ENCODE data around the gene YWHAQ.

The YWHAQ gene

DNA sequence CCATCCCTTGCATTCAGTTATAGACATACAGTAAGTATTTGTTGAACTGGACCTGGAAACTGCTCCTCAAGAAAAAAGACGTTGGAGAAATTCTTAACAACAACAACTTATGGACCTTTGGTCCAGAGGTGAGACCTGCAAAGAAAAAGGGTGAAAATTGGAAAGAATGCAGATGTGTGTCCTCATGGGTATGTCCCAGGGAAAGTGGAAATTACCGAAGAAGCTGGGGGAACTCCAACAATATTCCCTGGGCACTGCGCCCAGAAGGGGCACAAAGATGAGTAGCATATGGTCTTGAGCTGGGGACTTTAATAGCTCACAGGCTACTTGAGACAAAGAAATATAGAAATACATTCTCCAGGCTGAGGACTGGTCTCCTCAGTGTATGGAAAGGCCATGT is 35.5 kb upstream of the YWHAQ start:
- no peaks in the 10 kb centered on the region for H3K27me3 ChIP-seq (replicated peaks; ENCODE audit: control insufficient read depth, insufficient read depth, low read length, poor library complexity, severe bottlenecking)
- no peak for DNase-seq
- no peak overlapping the region for H3K4me3 ChIP-seq (ENCODE audit: insufficient read depth, low read depth, low read length, poor library complexity, severe bottlenecking)
- no peak overlapping the region for H3K27ac ChIP-seq (ENCODE audit: insufficient read depth, low read length, poor library complexity, severe bottlenecking)
- H3K4me1 ChIP-seq (ENCODE audit: control insufficient read depth, insufficient read depth, low read length, poor library complexity, severe bottlenecking): no peaks in the 10 kb centered on the region
- H3K36me3 ChIP-seq (ENCODE audit: control insufficient read depth, insufficient read depth, low read length): no peaks in the 10 kb centered on the region
- H3K9me3 ChIP-seq (ENCODE audit: control insufficient read depth, low read length): no peaks in the 10 kb centered on the region

DNA sequence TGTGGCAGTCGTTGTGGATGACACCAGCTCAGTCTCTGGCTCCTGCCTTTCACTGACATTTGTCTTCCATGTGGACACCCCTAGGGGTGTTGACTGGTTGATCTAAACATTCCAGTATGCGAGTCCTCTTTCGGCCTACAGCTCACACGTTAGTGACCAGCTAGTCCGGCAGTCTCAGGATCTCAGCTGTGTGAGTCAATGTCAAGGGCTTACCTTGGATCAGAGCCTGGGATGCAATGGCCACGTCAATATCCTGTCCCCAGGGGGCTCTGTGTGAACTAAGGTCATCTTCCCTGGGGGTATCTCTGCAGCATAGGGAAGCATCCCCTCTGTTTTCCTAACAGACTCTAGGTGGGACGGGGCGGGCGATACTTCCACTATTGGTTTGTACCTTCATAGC is 35.1 kb upstream of the YWHAQ start:
- Histone ChIP-seq H3K27me3 (replicated peaks; ENCODE audit: control insufficient read depth, insufficient read depth, low read length, poor library complexity, severe bottlenecking) (no peaks in the 10 kb centered on the region), H3K36me3 (ENCODE audit: control insufficient read depth, insufficient read depth, low read length) (no peaks in the 10 kb centered on the region), H3K9me3 (ENCODE audit: control insufficient read depth, low read length) (no peaks in the 10 kb centered on the region), H3K4me1 (ENCODE audit: control insufficient read depth, insufficient read depth, low read length, poor library complexity, severe bottlenecking) (no peaks in the 10 kb centered on the region), H3K27ac (ENCODE audit: insufficient read depth, low read length, poor library complexity, severe bottlenecking) (no peak overlapping the region), H3K4me3 (ENCODE audit: insufficient read depth, low read depth, low read length, poor library complexity, severe bottlenecking) (no peak overlapping the region)
- DNase-seq: no peak

DNA sequence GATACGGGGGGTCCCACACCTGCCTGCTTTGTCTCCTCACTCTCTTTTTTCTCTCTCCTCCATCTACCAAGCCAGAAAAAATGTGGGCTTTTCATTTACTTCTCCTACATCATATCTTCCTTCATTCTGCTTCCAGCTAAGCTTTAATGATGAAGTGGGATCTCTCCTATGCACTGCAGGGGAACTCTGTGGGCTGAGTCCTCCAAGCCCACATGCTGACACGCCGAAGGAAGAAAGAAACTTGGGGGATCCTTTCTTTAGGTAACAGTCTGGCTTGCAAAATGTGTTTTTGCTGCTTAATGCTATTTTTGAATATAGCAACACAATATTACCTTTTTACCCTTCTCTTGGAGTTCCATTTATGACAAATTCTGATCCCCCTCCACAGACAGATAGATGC is 33.6 kb upstream of the YWHAQ start:
- no peaks in the 10 kb centered on the region for H3K4me1 ChIP-seq (ENCODE audit: control insufficient read depth, insufficient read depth, low read length, poor library complexity, severe bottlenecking)
- no peak overlapping the region for H3K27ac ChIP-seq (ENCODE audit: insufficient read depth, low read length, poor library complexity, severe bottlenecking)
- no peak overlapping the region for H3K4me3 ChIP-seq (ENCODE audit: insufficient read depth, low read depth, low read length, poor library complexity, severe bottlenecking)
- H3K27me3 ChIP-seq (replicated peaks; ENCODE audit: control insufficient read depth, insufficient read depth, low read length, poor library complexity, severe bottlenecking): no peaks in the 10 kb centered on the region
- no peaks in the 10 kb centered on the region for H3K36me3 ChIP-seq (ENCODE audit: control insufficient read depth, insufficient read depth, low read length)
- DNase-seq: no peak
- H3K9me3 ChIP-seq (ENCODE audit: control insufficient read depth, low read length): no peaks in the 10 kb centered on the region

DNA sequence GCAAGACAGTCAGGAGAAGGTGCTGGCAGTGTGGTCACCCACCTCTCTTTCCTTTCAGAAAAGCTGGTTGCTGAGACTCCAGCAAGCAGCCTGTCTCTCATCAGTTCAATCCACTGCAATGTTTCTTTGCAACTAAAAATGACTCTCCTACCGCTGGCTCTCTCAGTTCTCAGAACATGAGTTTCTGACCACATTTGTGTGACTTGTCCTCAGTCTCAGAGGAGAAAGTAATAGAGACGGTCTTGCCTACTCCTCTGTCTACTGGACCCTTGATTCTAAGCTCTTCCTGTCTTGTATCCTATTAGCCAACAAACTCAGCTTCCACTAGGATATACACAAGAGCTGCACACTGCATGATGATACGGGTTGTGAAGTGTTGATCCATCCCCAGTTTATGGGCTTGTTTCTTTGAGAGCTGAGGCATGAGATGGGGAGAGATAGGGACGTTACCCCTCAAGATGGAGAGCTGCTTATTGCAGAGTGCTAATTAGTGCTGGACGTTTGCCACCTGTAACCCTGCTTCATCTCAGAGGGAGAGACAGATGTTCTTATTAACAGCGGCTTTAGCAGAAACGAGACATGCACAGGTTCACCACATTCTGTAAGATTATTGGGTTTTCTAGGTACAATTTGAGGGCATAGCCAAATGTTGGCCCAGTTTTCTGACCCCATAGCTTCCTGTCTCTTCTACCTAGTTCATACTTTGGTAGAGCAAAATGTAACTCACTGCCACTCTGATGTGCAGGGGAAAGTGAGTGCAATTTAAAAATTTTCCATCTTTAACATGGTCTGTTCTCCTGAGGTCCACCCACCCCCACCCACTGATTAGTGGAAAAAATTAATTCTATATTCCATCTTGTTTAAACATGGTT is 32.4 kb upstream of the YWHAQ start:
- DNase-seq: no peak
- Histone ChIP-seq H3K4me3 (ENCODE audit: insufficient read depth, low read depth, low read length, poor library complexity, severe bottlenecking) (no peak overlapping the region), H3K9me3 (ENCODE audit: control insufficient read depth, low read length) (no peaks in the 10 kb centered on the region), H3K27me3 (replicated peaks; ENCODE audit: control insufficient read depth, insufficient read depth, low read length, poor library complexity, severe bottlenecking) (no peaks in the 10 kb centered on the region), H3K27ac (ENCODE audit: insufficient read depth, low read length, poor library complexity, severe bottlenecking) (no peak overlapping the region), H3K4me1 (ENCODE audit: control insufficient read depth, insufficient read depth, low read length, poor library complexity, severe bottlenecking) (no peaks in the 10 kb centered on the region), H3K36me3 (ENCODE audit: control insufficient read depth, insufficient read depth, low read length) (no peaks in the 10 kb centered on the region)

DNA sequence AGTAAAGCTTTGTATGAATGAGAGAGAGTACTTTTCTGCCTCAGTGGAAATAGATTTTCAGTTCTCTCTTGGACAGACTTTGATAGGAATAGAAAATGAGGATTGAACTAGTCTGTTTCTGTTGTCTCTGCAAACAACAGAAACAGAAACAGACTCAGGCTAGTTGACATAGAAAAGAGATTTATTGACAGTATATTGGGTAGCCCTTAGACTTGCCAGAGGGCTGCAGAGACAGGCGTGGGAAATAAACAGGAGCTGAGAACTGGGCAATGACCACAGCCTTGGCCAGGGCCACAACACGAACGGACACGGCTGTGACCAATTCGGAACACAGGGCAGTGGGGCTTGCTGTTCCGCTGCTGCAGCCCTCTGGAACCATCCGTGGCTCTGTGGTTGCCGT is 30.5 kb upstream of the YWHAQ start:
- DNase-seq: no peak
- Histone ChIP-seq H3K36me3 (ENCODE audit: control insufficient read depth, insufficient read depth, low read length) (no peaks in the 10 kb centered on the region), H3K4me1 (ENCODE audit: control insufficient read depth, insufficient read depth, low read length, poor library complexity, severe bottlenecking) (no peaks in the 10 kb centered on the region), H3K9me3 (ENCODE audit: control insufficient read depth, low read length) (no peaks in the 10 kb centered on the region), H3K27ac (ENCODE audit: insufficient read depth, low read length, poor library complexity, severe bottlenecking) (no peak overlapping the region), H3K27me3 (replicated peaks; ENCODE audit: control insufficient read depth, insufficient read depth, low read length, poor library complexity, severe bottlenecking) (no peaks in the 10 kb centered on the region), H3K4me3 (ENCODE audit: insufficient read depth, low read depth, low read length, poor library complexity, severe bottlenecking) (no peak overlapping the region)

DNA sequence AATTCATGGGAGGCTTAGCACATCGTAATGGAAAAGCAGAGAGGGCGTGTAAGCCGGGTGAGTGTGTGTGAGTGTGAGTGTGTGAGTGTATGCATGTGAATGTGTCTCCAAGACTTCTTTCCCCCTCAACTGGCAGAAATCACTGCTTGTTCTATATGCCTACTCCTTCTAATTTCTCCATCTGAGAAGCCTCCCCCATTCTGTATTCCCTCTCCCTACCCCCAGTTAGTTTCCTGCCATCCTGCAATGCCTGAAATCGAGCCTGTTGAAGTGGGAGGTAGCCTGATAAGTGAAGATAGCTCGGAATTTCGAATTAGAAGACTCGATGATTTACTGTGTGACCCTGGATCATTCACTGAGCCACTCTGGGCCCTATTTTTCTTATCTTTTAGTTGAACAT is 30.0 kb upstream of the YWHAQ start:
- Histone ChIP-seq H3K4me1 (ENCODE audit: control insufficient read depth, insufficient read depth, low read length, poor library complexity, severe bottlenecking) (peaks cover 3% of the 10 kb centered on the region), H3K4me3 (ENCODE audit: insufficient read depth, low read depth, low read length, poor library complexity, severe bottlenecking) (no peak overlapping the region), H3K9me3 (ENCODE audit: control insufficient read depth, low read length) (no peaks in the 10 kb centered on the region), H3K27me3 (replicated peaks; ENCODE audit: control insufficient read depth, insufficient read depth, low read length, poor library complexity, severe bottlenecking) (no peaks in the 10 kb centered on the region), H3K27ac (ENCODE audit: insufficient read depth, low read length, poor library complexity, severe bottlenecking) (no peak overlapping the region), H3K36me3 (ENCODE audit: control insufficient read depth, insufficient read depth, low read length) (no peaks in the 10 kb centered on the region)
- DNase-seq: no peak

DNA sequence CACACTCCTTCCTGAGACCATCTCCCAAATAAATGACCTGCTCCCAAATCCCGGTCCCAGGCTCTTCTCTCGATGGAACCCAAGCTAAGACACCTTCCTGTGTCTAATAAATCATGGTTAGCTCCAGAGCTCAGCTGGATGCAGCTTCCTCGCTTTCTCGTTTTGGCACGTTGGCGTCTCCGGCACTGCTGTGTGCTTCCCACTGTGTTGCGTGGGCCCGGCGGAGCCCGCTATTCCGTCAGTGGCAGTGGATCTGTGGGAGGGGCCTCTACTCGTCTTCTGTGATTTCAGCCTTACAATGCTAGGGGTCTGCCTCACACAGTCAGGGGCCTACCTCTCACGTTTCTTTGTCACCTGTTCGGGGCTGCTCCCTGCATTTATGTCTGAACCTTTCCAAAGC is 29.4 kb upstream of the YWHAQ start:
- no peak for DNase-seq
- no peaks in the 10 kb centered on the region for H3K36me3 ChIP-seq (ENCODE audit: control insufficient read depth, insufficient read depth, low read length)
- no peak overlapping the region for H3K27ac ChIP-seq (ENCODE audit: insufficient read depth, low read length, poor library complexity, severe bottlenecking)
- H3K4me3 ChIP-seq (ENCODE audit: insufficient read depth, low read depth, low read length, poor library complexity, severe bottlenecking): no peak overlapping the region
- H3K4me1 ChIP-seq (ENCODE audit: control insufficient read depth, insufficient read depth, low read length, poor library complexity, severe bottlenecking): peaks cover 5% of the 10 kb centered on the region
- H3K9me3 ChIP-seq (ENCODE audit: control insufficient read depth, low read length): no peaks in the 10 kb centered on the region
- H3K27me3 ChIP-seq (replicated peaks; ENCODE audit: control insufficient read depth, insufficient read depth, low read length, poor library complexity, severe bottlenecking): no peaks in the 10 kb centered on the region

DNA sequence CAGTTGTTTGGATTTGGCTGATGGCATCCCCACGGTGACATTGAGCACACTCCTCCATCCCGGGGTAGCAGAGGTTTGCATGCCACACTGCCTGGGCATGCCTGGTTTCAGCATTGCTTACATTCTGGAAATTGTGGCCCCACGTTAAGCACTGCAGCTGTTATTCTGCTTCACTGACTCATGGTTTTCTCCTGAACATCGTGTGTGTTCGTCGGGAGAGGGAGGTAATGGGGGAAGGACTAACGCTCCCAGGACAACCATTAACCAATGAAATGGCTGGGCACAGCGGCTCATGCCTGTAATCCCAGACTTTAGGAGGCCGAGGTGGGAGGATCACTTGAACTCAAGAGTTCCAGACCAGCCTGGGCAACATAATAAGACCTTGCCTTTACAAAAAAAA is 28.2 kb upstream of the YWHAQ start:
- H3K27ac ChIP-seq (ENCODE audit: insufficient read depth, low read length, poor library complexity, severe bottlenecking): no peak overlapping the region
- H3K27me3 ChIP-seq (replicated peaks; ENCODE audit: control insufficient read depth, insufficient read depth, low read length, poor library complexity, severe bottlenecking): no peaks in the 10 kb centered on the region
- no peak overlapping the region for H3K4me3 ChIP-seq (ENCODE audit: insufficient read depth, low read depth, low read length, poor library complexity, severe bottlenecking)
- no peaks in the 10 kb centered on the region for H3K36me3 ChIP-seq (ENCODE audit: control insufficient read depth, insufficient read depth, low read length)
- DNase-seq: no peak
- peaks cover 5% of the 10 kb centered on the region for H3K4me1 ChIP-seq (ENCODE audit: control insufficient read depth, insufficient read depth, low read length, poor library complexity, severe bottlenecking)
- H3K9me3 ChIP-seq (ENCODE audit: control insufficient read depth, low read length): no peaks in the 10 kb centered on the region

DNA sequence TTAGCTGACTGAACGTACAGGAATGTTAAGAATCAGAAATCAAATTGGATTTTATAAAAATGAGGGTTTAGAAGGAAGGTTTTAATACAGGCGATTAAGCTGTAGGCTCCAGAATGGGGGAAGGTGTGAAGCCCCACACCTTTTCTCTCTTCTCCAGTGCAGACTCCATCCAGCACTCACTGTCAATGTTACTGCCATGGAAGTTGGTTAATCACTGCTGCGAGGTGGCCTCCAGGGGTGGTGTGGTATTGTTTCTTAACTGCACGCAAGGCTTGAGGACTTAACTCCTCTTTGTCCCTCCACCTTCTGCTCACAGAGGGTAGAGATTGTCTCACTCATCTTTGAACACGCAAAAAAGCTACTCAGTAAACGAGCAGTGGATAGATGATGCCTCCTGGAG is 26.9 kb upstream of the YWHAQ start:
- Histone ChIP-seq H3K36me3 (ENCODE audit: control insufficient read depth, insufficient read depth, low read length) (no peaks in the 10 kb centered on the region), H3K4me1 (ENCODE audit: control insufficient read depth, insufficient read depth, low read length, poor library complexity, severe bottlenecking) (peaks cover 5% of the 10 kb centered on the region), H3K27me3 (replicated peaks; ENCODE audit: control insufficient read depth, insufficient read depth, low read length, poor library complexity, severe bottlenecking) (no peaks in the 10 kb centered on the region), H3K4me3 (ENCODE audit: insufficient read depth, low read depth, low read length, poor library complexity, severe bottlenecking) (no peak overlapping the region), H3K27ac (ENCODE audit: insufficient read depth, low read length, poor library complexity, severe bottlenecking) (no peak overlapping the region), H3K9me3 (ENCODE audit: control insufficient read depth, low read length) (no peaks in the 10 kb centered on the region)
- no peak for DNase-seq

DNA sequence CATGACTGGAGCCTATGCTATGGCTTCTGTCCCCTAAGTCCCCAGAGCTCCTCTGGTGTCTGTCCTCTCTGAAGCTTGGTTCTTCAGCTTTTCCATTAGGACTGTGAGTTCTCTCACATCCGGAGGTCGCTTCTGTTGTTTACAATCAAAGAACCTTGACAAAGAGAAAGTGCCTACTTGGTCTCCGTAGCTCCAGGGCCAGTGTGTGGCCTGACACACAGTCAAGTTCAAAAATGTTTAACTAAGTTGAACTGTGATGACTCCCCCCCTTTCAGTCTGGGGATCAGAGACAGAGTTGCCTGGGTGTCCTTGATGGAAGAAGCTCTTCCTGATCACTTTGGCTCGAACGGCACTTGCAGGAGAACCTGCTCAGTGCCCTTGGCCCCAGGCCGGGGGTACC is 26.3 kb upstream of the YWHAQ start:
- Histone ChIP-seq H3K9me3 (ENCODE audit: control insufficient read depth, low read length) (no peaks in the 10 kb centered on the region), H3K27me3 (replicated peaks; ENCODE audit: control insufficient read depth, insufficient read depth, low read length, poor library complexity, severe bottlenecking) (no peaks in the 10 kb centered on the region), H3K27ac (ENCODE audit: insufficient read depth, low read length, poor library complexity, severe bottlenecking) (no peak overlapping the region), H3K4me1 (ENCODE audit: control insufficient read depth, insufficient read depth, low read length, poor library complexity, severe bottlenecking) (peaks cover 5% of the 10 kb centered on the region), H3K36me3 (ENCODE audit: control insufficient read depth, insufficient read depth, low read length) (no peaks in the 10 kb centered on the region), H3K4me3 (ENCODE audit: insufficient read depth, low read depth, low read length, poor library complexity, severe bottlenecking) (no peak overlapping the region)
- no peak for DNase-seq
